CD14-positive monocyte (primary cell): ENCODE measurements around the gene MCL1. TPM values are rescaled to one million over a fixed set of nuclear protein-coding genes. Genes with fewer than 3 reads are reported as not detected.

Experiments
- DNase-seq, 3 donors: peaks; one replicate each; pipeline ENCODE4 v3.0.0-alpha.2; 2011 to 2022
- H2AFZ ChIP-seq: 2 replicates; pipeline ENCODE4 v1.6.0; 2012; ENCODE audit warnings: mild to moderate bottlenecking, low read depth, low read length, inconsistent platforms; ENCODE audit not compliant: insufficient read depth, poor library complexity, severe bottlenecking
- H3K27ac ChIP-seq, 2 donors: 1 replicate in 1 of 2; 2 replicates in 1 of 2; pipeline ENCODE4 v1.5.1; 2012 to 2013; ENCODE audit warnings: low read length in 2 of 2, control low read depth in 1 of 2, inconsistent platforms in 1 of 2, low read depth in 1 of 2, mild to moderate bottlenecking in 1 of 2
- H3K27me3 ChIP-seq, 2 donors: one replicate each; pipeline versions ENCODE4 v1.6.0 to v1.6.1; 2011 to 2013; ENCODE audit warnings: low read length in 2 of 2; ENCODE audit not compliant: control insufficient read depth in 2 of 2, insufficient read depth in 2 of 2
- H3K36me3 ChIP-seq, 2 donors: replicated peaks in 1 of 2; 1 replicate in 1 of 2; 2 replicates in 1 of 2; pipeline versions ENCODE4 v1.5.1 to v1.6.1; 2012 to 2013; ENCODE audit warnings: low read length in 2 of 2, control low read depth in 1 of 2, inconsistent platforms in 1 of 2, mild to moderate bottlenecking in 1 of 2; ENCODE audit not compliant: insufficient read depth in 2 of 2, control insufficient read depth in 1 of 2
- H3K4me1 ChIP-seq, 2 donors: 1 replicate in 1 of 2; 2 replicates in 1 of 2; pipeline versions ENCODE4 v1.5.1 to v1.6.1; 2012 to 2013; ENCODE audit warnings: low read length in 2 of 2, control low read depth in 1 of 2, inconsistent platforms in 1 of 2, mild to moderate bottlenecking in 1 of 2, moderate library complexity in 1 of 2; ENCODE audit not compliant: insufficient read depth in 2 of 2, control insufficient read depth in 1 of 2
- H3K4me2 ChIP-seq: replicated peaks from 2 replicates; pipeline ENCODE3; 2012; ENCODE audit warnings: low read length, moderate library complexity, mild to moderate bottlenecking; ENCODE audit not compliant: poor library complexity, severe bottlenecking; ENCODE audit errors: extremely low read depth
- H3K4me3 ChIP-seq, 3 experiments: fragments of 200-600 bp in 1 of 3; sonication (generic) in 1 of 3; replicated peaks in 1 of 3; 1 replicate in 2 of 3; 2 replicates in 1 of 3; pipeline ENCODE4 v1.5.1; 2011 to 2013; ENCODE audit warnings: low read length in 3 of 3, mild to moderate bottlenecking in 3 of 3, control low read depth in 2 of 3, low read depth in 2 of 3, inconsistent platforms in 1 of 3, moderate library complexity in 1 of 3
- H3K79me2 ChIP-seq: 2 replicates; pipeline ENCODE4 v1.6.0; 2012; ENCODE audit warnings: mild to moderate bottlenecking, control low read depth, inconsistent platforms, low read length, moderate library complexity; ENCODE audit not compliant: insufficient read depth
- H3K9ac ChIP-seq: 2 replicates; pipeline ENCODE4 v1.6.0; 2017; ENCODE audit warnings: low read length, mild to moderate bottlenecking; ENCODE audit not compliant: insufficient read depth, poor library complexity, severe bottlenecking
- H3K9me3 ChIP-seq, 2 donors: replicated peaks in 1 of 2; 1 replicate in 1 of 2; 2 replicates in 1 of 2; pipeline versions ENCODE4 v1.5.1 to v1.6.1; 2012 to 2013; ENCODE audit warnings: low read length in 2 of 2, control low read depth in 1 of 2; ENCODE audit not compliant: control insufficient read depth in 1 of 2, insufficient read depth in 1 of 2
- H4K20me1 ChIP-seq: 2 replicates; pipeline ENCODE4 v1.6.0; 2012; ENCODE audit warnings: mild to moderate bottlenecking, low read length, control low read depth, moderate library complexity; ENCODE audit not compliant: insufficient read depth
- H3K27ac Mint-ChIP-seq, 7 donors: one replicate each; pipeline ENCODE4 v1.8.0; 2020; ENCODE audit warnings: mild to moderate bottlenecking in 7 of 7, mixed read lengths in 7 of 7, moderate library complexity in 6 of 7, inconsistent platforms in 2 of 7
- H3K27me3 Mint-ChIP-seq, 3 donors: one replicate each; pipeline ENCODE4 v1.8.0; 2021 to 2022; ENCODE audit warnings: low read depth in 3 of 3, mild to moderate bottlenecking in 3 of 3, mixed read lengths in 3 of 3, moderate library complexity in 3 of 3, inconsistent platforms in 1 of 3
- H3K36me3 Mint-ChIP-seq, 2 donors: one replicate each; pipeline ENCODE4 v1.8.0; 2020; ENCODE audit warnings: mixed read lengths in 2 of 2, inconsistent platforms in 1 of 2, mild to moderate bottlenecking in 1 of 2
- H3K4me1 Mint-ChIP-seq: one replicate; pipeline ENCODE4 v1.8.0; 2020; ENCODE audit warnings: mild to moderate bottlenecking, mixed read lengths
- H3K4me3 Mint-ChIP-seq, 2 donors: one replicate each; pipeline ENCODE4 v1.8.0; 2020; ENCODE audit warnings: mild to moderate bottlenecking in 2 of 2, mixed read lengths in 2 of 2, moderate library complexity in 1 of 2
- H3K9me3 Mint-ChIP-seq, 7 donors: one replicate each; pipeline ENCODE4 v1.8.0; 2020 to 2022; ENCODE audit warnings: mixed read lengths in 7 of 7, mild to moderate bottlenecking in 6 of 7, moderate library complexity in 6 of 7, inconsistent platforms in 2 of 7
- CTCF ChIP-seq: fragments of 200-600 bp; IDR thresholded peaks from one replicate; pipeline ENCODE4 v1.8.0; 2022; ENCODE audit warnings: antibody characterized with exemption, mild to moderate bottlenecking
- WGBS: methylation state at CpG from one replicate; pipeline ENCODE4 v1.1.5; 2013; ENCODE audit warnings: missing lambda C conversion rate; ENCODE audit not compliant: insufficient coverage; 5-methylcytosine and 5-hydroxymethylcytosine counted together
- intact Hi-C, 2 donors: fragments of 100-400 bp; cut with micrococcal nuclease; formaldehyde crosslinking; loops; one replicate each; pipeline versions ENCODE4 v1.15.0 to v1.15.1; 2023
- polyA plus RNA-seq, 3 donors: library from polyadenylated mRNA; depleted of rRNA in 1 of 3; unstranded in 2 of 3; stranded (reverse) in 1 of 3; fragments of 300-500 nt in 2 of 3; fragments of >200 nt in 1 of 3; fragmentation: Illumina TruSeq in 2 of 3; gene quantifications; 1 replicate in 2 of 3; 2 replicates in 1 of 3; pipeline ENCODE4 v1.2.3, GENCODE V29; 2012 to 2021

MCL1 gene
- polyA plus RNA-seq, 3 donors = 287 to 2,076 (median 301) TPM

- Histone ChIP-seq H3K79me2 (peaks cover 34% of the 10 kb centered on the region), H3K4me3 (peak within 1 kb of the TSS; percentile 52 to 86 (median 68)), H3K27me3 (peaks cover 0 to 3% of the 10 kb centered on the region in 2 donors), H3K27ac (peak within 1 kb of the TSS; percentile 42 to 72), H3K4me1 (peaks cover 53 to 54% of the 10 kb centered on the region in 2 donors), H2AFZ (peak within 1 kb of the TSS; percentile 59), H3K36me3 (peaks cover 0 to 2% of the 10 kb centered on the region in 2 donors), H3K9ac (peak within 1 kb of the TSS; percentile 78), H3K9me3 (no peaks in the 10 kb centered on the region), H4K20me1 (no peaks in the 10 kb centered on the region), H3K4me2 (peak within 1 kb of the TSS; percentile 94)
- under 1% methylated on average over 68 of the region's 91 CpGs for WGBS
- Mint-ChIP-seq H3K4me1 (peaks cover 49% of the 10 kb centered on the region), H3K9me3 (peaks cover 0 to 2% (median 0%) of the 10 kb centered on the region in 7 donors), H3K4me3 (peak within 1 kb of the TSS; percentile 88 to 95), H3K27ac (peak within 1 kb of the TSS; percentile 76 to 99 (median 91)), H3K27me3 (peaks cover 6 to 12% (median 6%) of the 10 kb centered on the region in 3 donors), H3K36me3 (peaks cover 2 to 5% of the 10 kb centered on the region in 2 donors)
- DNase-seq = peak; percentile 64 to 69 (median 64)
- intact Hi-C loops = no loop called here
- TF ChIP-seq CTCF = no peak
These were observed 30.5 kb downstream of the MCL1 start, which contains the start of gene ADAMTSL4 for GRCh38 chr1:150548632-150549495. ADAMTSL4 (plus strand) TSS chr1:150549408; CDS start chr1:150552289, 2,881 bp downstream.

GRCh38 chr1:150548324-150548631, 31.1 kb downstream of the MCL1 start:
- peak overlapping the region; percentile 94 for H3K4me2 ChIP-seq
- Mint-ChIP-seq H3K9me3 (peaks cover 0 to 2% (median 0%) of the 10 kb centered on the region in 7 donors), H3K27ac (peak overlapping the region in 6 of 7 donors; percentile 20 to 82 (median 63)), H3K4me3 (peak overlapping the region; percentile 74 to 83), H3K27me3 (peaks cover 6 to 12% (median 6%) of the 10 kb centered on the region in 3 donors), H3K36me3 (peaks cover 0 to 1% of the 10 kb centered on the region in 2 donors), H3K4me1 (peaks cover 44% of the 10 kb centered on the region)
- H3K4me3 ChIP-seq = peak overlapping the region; percentile 42 to 86 (median 44)
- H2AFZ ChIP-seq = peak overlapping the region; percentile 59
- H3K79me2 ChIP-seq = peaks cover 28% of the 10 kb centered on the region
- TF ChIP-seq CTCF = no peak
- intact Hi-C loops = no loop called here
- H4K20me1 ChIP-seq = no peaks in the 10 kb centered on the region
- peaks cover 0 to 3% of the 10 kb centered on the region in 2 donors for H3K27me3 ChIP-seq
- DNase-seq = no peak
- H3K27ac ChIP-seq = peak overlapping the region in 1 of 2 donors; percentile 54
- peaks cover 47 to 48% of the 10 kb centered on the region in 2 donors for H3K4me1 ChIP-seq
- WGBS = no CpG with 5 or more reads among the region's 4 CpGs
- H3K36me3 ChIP-seq = no peaks in the 10 kb centered on the region
- H3K9ac ChIP-seq = no peak overlapping the region
- H3K9me3 ChIP-seq = no peaks in the 10 kb centered on the region
